T-helper 1 cell treated with Interleukin-12 subunit alpha and Interleukin-12 subunit beta and Interleukin-4 antibody, amounts not matched to agents 30 μg/mL and 1 μg/mL, for 36 hours (primary cell): Measurements from ENCODE around the gene ACP4.
"Not testable (repeated sequence)": the region's sequence is repeated elsewhere in the genome, so short reads cannot be mapped to it uniquely, and the experiment has no call there.

Source experiments
- H3K27ac Mint-ChIP-seq: one replicate; pipeline ENCODE4 v1.8.0; 2021; ENCODE audit warnings: mild to moderate bottlenecking, mixed read lengths
- H3K27me3 Mint-ChIP-seq: one replicate; pipeline ENCODE4 v1.8.0; 2021; ENCODE audit warnings: low read depth, mixed read lengths
- H3K36me3 Mint-ChIP-seq: one replicate; pipeline ENCODE4 v1.8.0; 2021; ENCODE audit warnings: low read depth, mixed read lengths
- H3K4me1 Mint-ChIP-seq: one replicate; pipeline ENCODE4 v1.8.0; 2021; ENCODE audit warnings: low read depth, mixed read lengths
- H3K4me3 Mint-ChIP-seq: one replicate; pipeline ENCODE4 v1.8.0; 2021; ENCODE audit warnings: mild to moderate bottlenecking, moderate library complexity, mixed read lengths
- H3K9me3 Mint-ChIP-seq: one replicate; pipeline ENCODE4 v1.8.0; 2021; ENCODE audit warnings: mixed read lengths

ACP4 gene

GRCh38 chr19:50766746-50767145, 23.5 kb upstream of the ACP4 start:
- H3K36me3 Mint-ChIP-seq, H3K4me3 Mint-ChIP-seq, H3K9me3 Mint-ChIP-seq, H3K4me1 Mint-ChIP-seq, H3K27me3 Mint-ChIP-seq, H3K27ac Mint-ChIP-seq: not testable (repeated sequence)

- not testable (repeated sequence) for H3K27ac Mint-ChIP-seq, H3K4me1 Mint-ChIP-seq, H3K36me3 Mint-ChIP-seq, H3K9me3 Mint-ChIP-seq, H3K4me3 Mint-ChIP-seq, H3K27me3 Mint-ChIP-seq
Observed at GRCh38 chr19:50767263-50767662, 23.0 kb upstream of the ACP4 start.

- H3K27me3 Mint-ChIP-seq, result no peaks in the 10 kb centered on the region
- no peak overlapping the region for H3K27ac Mint-ChIP-seq
- H3K4me1 Mint-ChIP-seq, result no peaks in the 10 kb centered on the region
- H3K4me3 Mint-ChIP-seq, result no peak overlapping the region
- no peaks in the 10 kb centered on the region for H3K36me3 Mint-ChIP-seq
- H3K9me3 Mint-ChIP-seq, result no peaks in the 10 kb centered on the region
Observed at GRCh38 chr19:50768277-50768676, 21.9 kb upstream of the ACP4 start.

GRCh38 chr19:50770164-50770563, 20.1 kb upstream of the ACP4 start, which contains the start of gene GPR32:
TSS of gene GPR32 (plus strand) at chr19:50770464. CDS start at chr19:50770601, 137 bp downstream.
- not testable (repeated sequence) for H3K27ac Mint-ChIP-seq, H3K9me3 Mint-ChIP-seq

GRCh38 chr19:50770888-50771287, 19.3 kb upstream of the ACP4 start:
- no peaks in the 10 kb centered on the region for H3K36me3 Mint-ChIP-seq
- H3K27ac Mint-ChIP-seq, result no peak overlapping the region
- peaks cover 8% of the 10 kb centered on the region for H3K27me3 Mint-ChIP-seq
- H3K4me3 Mint-ChIP-seq, result no peak overlapping the region
- no peaks in the 10 kb centered on the region for H3K4me1 Mint-ChIP-seq
- no peaks in the 10 kb centered on the region for H3K9me3 Mint-ChIP-seq

More at GRCh38 chr19:50770164-50770563, 20.1 kb upstream of the ACP4 start, which contains the start of gene GPR32:
- H3K4me3 Mint-ChIP-seq, H3K36me3 Mint-ChIP-seq, H3K27me3 Mint-ChIP-seq, H3K4me1 Mint-ChIP-seq: not testable (repeated sequence)

GRCh38 chr19:50772476-50772875, 17.7 kb upstream of the ACP4 start:
- H3K36me3 Mint-ChIP-seq, result no peaks in the 10 kb centered on the region
- H3K4me3 Mint-ChIP-seq, result no peak overlapping the region
- H3K9me3 Mint-ChIP-seq, result no peaks in the 10 kb centered on the region
- H3K27ac Mint-ChIP-seq, result no peak overlapping the region
- H3K4me1 Mint-ChIP-seq, result no peaks in the 10 kb centered on the region
- H3K27me3 Mint-ChIP-seq, result peaks cover 13% of the 10 kb centered on the region

GRCh38 chr19:50772912-50773311, 17.3 kb upstream of the ACP4 start:
- H3K4me1 Mint-ChIP-seq, H3K27ac Mint-ChIP-seq: not testable (repeated sequence)

GRCh38 chr19:50773454-50773853, 16.8 kb upstream of the ACP4 start:
- H3K4me3 Mint-ChIP-seq, H3K9me3 Mint-ChIP-seq, H3K27ac Mint-ChIP-seq, H3K4me1 Mint-ChIP-seq, H3K36me3 Mint-ChIP-seq: not testable (repeated sequence)
- peaks cover 22% of the 10 kb centered on the region for H3K27me3 Mint-ChIP-seq

More at GRCh38 chr19:50772912-50773311, 17.3 kb upstream of the ACP4 start:
- peaks cover 17% of the 10 kb centered on the region for H3K27me3 Mint-ChIP-seq
- H3K9me3 Mint-ChIP-seq, H3K36me3 Mint-ChIP-seq, H3K4me3 Mint-ChIP-seq: not testable (repeated sequence)

- no peak overlapping the region for H3K27ac Mint-ChIP-seq
- peaks cover 43% of the 10 kb centered on the region for H3K27me3 Mint-ChIP-seq
- H3K9me3 Mint-ChIP-seq, result no peaks in the 10 kb centered on the region
- H3K36me3 Mint-ChIP-seq, result no peaks in the 10 kb centered on the region
- no peaks in the 10 kb centered on the region for H3K4me1 Mint-ChIP-seq
- H3K4me3 Mint-ChIP-seq, result no peak overlapping the region
Observed at GRCh38 chr19:50776131-50776530, 14.1 kb upstream of the ACP4 start.

- Mint-ChIP-seq H3K36me3 (no peaks in the 10 kb centered on the region), H3K4me3 (no peak overlapping the region), H3K27me3 (peaks cover 43% of the 10 kb centered on the region), H3K4me1 (no peaks in the 10 kb centered on the region), H3K9me3 (no peaks in the 10 kb centered on the region), H3K27ac (no peak overlapping the region)
Observed at GRCh38 chr19:50777261-50777660, 13.0 kb upstream of the ACP4 start.

- Mint-ChIP-seq H3K4me1 (no peaks in the 10 kb centered on the region), H3K9me3 (no peaks in the 10 kb centered on the region), H3K36me3 (no peaks in the 10 kb centered on the region), H3K27ac (no peak overlapping the region), H3K4me3 (no peak overlapping the region), H3K27me3 (peaks cover 43% of the 10 kb centered on the region)
Observed at GRCh38 chr19:50777830-50778303, 12.3 kb upstream of the ACP4 start.

GRCh38 chr19:50778906-50779430, 11.2 kb upstream of the ACP4 start:
- H3K27ac Mint-ChIP-seq, result no peak overlapping the region
- H3K36me3 Mint-ChIP-seq, result no peaks in the 10 kb centered on the region
- no peak overlapping the region for H3K4me3 Mint-ChIP-seq
- H3K4me1 Mint-ChIP-seq, result peaks cover 6% of the 10 kb centered on the region
- no peaks in the 10 kb centered on the region for H3K9me3 Mint-ChIP-seq
- H3K27me3 Mint-ChIP-seq, result peaks cover 43% of the 10 kb centered on the region

GRCh38 chr19:50779504-50780457, 10.4 kb upstream of the ACP4 start:
- Mint-ChIP-seq H3K27me3 (peaks cover 43% of the 10 kb centered on the region), H3K36me3 (no peaks in the 10 kb centered on the region), H3K27ac (no peak overlapping the region), H3K4me3 (no peak overlapping the region), H3K9me3 (no peaks in the 10 kb centered on the region), H3K4me1 (peaks cover 6% of the 10 kb centered on the region)

GRCh38 chr19:50780753-50781435, 9.3 kb upstream of the ACP4 start:
- H3K4me3 Mint-ChIP-seq, result no peak overlapping the region
- no peak overlapping the region for H3K27ac Mint-ChIP-seq
- H3K36me3 Mint-ChIP-seq, result no peaks in the 10 kb centered on the region
- H3K9me3 Mint-ChIP-seq, result no peaks in the 10 kb centered on the region
- H3K27me3 Mint-ChIP-seq, result peaks cover 36% of the 10 kb centered on the region
- H3K4me1 Mint-ChIP-seq, result peaks cover 6% of the 10 kb centered on the region

GRCh38 chr19:50783848-50784152, 6.4 kb upstream of the ACP4 start:
- not testable (repeated sequence) for H3K27ac Mint-ChIP-seq, H3K9me3 Mint-ChIP-seq, H3K4me1 Mint-ChIP-seq, H3K36me3 Mint-ChIP-seq, H3K4me3 Mint-ChIP-seq
- peaks cover 18% of the 10 kb centered on the region for H3K27me3 Mint-ChIP-seq
